K562 (cell line): ENCODE measurements around the gene ATXN2L. TPM values are rescaled to one million over a fixed set of nuclear protein-coding genes. Genes with fewer than 3 reads are reported as not detected.

ENCODE experiments used
- BRD9 ChIP-seq: fragments of 450-650 bp; IDR thresholded peaks from 2 replicates; pipeline ENCODE4 v1.6.1; 2018; ENCODE audit warnings: low read depth; ENCODE audit not compliant: partially characterized antibody
- FOSL1 ChIP-seq: fragments of 200-800 bp; sonication (Bioruptor generic); conservative IDR thresholded peaks from 2 replicates; pipeline ENCODE4 v1.6.1; 2016; ENCODE audit warnings: missing genetic modification characterization, missing compliant biosample characterization
- KLF6 ChIP-seq: fragments of 250-450 bp; sonication (Bioruptor Pico); IDR thresholded peaks from 2 replicates; pipeline ENCODE4 v1.4.0; 2020; ENCODE audit warnings: mild to moderate bottlenecking, moderate library complexity, borderline replicate concordance
- MAFF ChIP-seq: IDR thresholded peaks from 2 replicates; pipeline ENCODE4 v1.6.1; 2012; ENCODE audit warnings: low read length, improper control_type of control experiment
- MCM5 ChIP-seq: fragments of 450-650 bp; IDR thresholded peaks from 2 replicates; pipeline ENCODE4 v1.6.1; 2016; ENCODE audit warnings: low read depth
- PCBP2 ChIP-seq: fragments of 200-400 bp; formaldehyde crosslinking; IDR thresholded peaks from 2 replicates; pipeline ENCODE4 v1.6.1; 2018; ENCODE audit warnings: low read length, low read depth, mild to moderate bottlenecking, moderate library complexity; ENCODE audit not compliant: poor library complexity, severe bottlenecking
- RFX7 ChIP-seq: fragments of 250-450 bp; sonication (Bioruptor Pico); IDR thresholded peaks from 2 replicates; pipeline ENCODE4 v1.5.1; 2021; ENCODE audit warnings: mild to moderate bottlenecking
- RNF2 ChIP-seq: sonication (generic); IDR thresholded peaks from 2 replicates; pipeline ENCODE4 v1.6.1; 2016
- SRSF7 ChIP-seq: fragments of 200-400 bp; formaldehyde crosslinking; optimal IDR thresholded peaks from 2 replicates; pipeline ENCODE3; 2017; ENCODE audit warnings: mild to moderate bottlenecking, low read depth, low read length
- THRA ChIP-seq: fragments of 450-650 bp; IDR thresholded peaks from 2 replicates; pipeline ENCODE4 v1.6.1; 2017; ENCODE audit warnings: mild to moderate bottlenecking, moderate library complexity
- TRIM25 ChIP-seq: fragments of 450-650 bp; IDR thresholded peaks from 2 replicates; pipeline ENCODE4 v1.7.0; 2016; ENCODE audit warnings: borderline replicate concordance
- ZBTB1 ChIP-seq: sonication (generic); formaldehyde crosslinking; IDR thresholded peaks from 2 replicates; pipeline ENCODE4 v1.8.1; 2023; ENCODE audit warnings: missing genetic modification reagents, low read depth, mild to moderate bottlenecking, borderline replicate concordance
- ZBTB34 ChIP-seq: fragments of 250-450 bp; sonication (Bioruptor Pico); IDR thresholded peaks from 2 replicates; pipeline ENCODE4 v1.8.0; 2021; ENCODE audit warnings: mild to moderate bottlenecking, moderate library complexity
- ZBTB9 ChIP-seq: fragments of 450-650 bp; formaldehyde crosslinking; IDR thresholded peaks from 2 replicates; pipeline ENCODE4 v1.4.0; 2020; ENCODE audit warnings: mild to moderate bottlenecking, moderate library complexity
- ZFP91 ChIP-seq: sonication (generic); formaldehyde crosslinking; IDR thresholded peaks from 2 replicates; pipeline ENCODE4 v1.8.0; 2022; ENCODE audit warnings: mild to moderate bottlenecking, missing genetic modification reagents
- ZNF217 ChIP-seq: sonication (generic); formaldehyde crosslinking; IDR thresholded peaks from 2 replicates; pipeline ENCODE4 v1.8.0; 2022; ENCODE audit warnings: mild to moderate bottlenecking, missing genetic modification reagents
- ZNF717 ChIP-seq: fragments of 250-450 bp; sonication (Bioruptor Pico); IDR thresholded peaks from 2 replicates; pipeline ENCODE4 v1.5.0; 2021
- ZNF740 ChIP-seq, 3 experiments: fragments of 200-800 bp in 1 of 3; sonication (Bioruptor generic) in 1 of 3; sonication (generic) in 1 of 3; formaldehyde crosslinking in 1 of 3; IDR thresholded peaks; 2 replicates each; pipeline versions ENCODE4 v1.6.1 to v1.8.0; 2016 to 2022; ENCODE audit warnings: mild to moderate bottlenecking in 2 of 3, missing compliant biosample characterization in 2 of 3, missing genetic modification characterization in 2 of 3, missing genetic modification reagents in 1 of 3
- polyA plus RNA-seq, 8 experiments: library from polyadenylated mRNA; depleted of rRNA in 4 of 8; stranded (reverse) in 5 of 8; unstranded in 3 of 8; fragments of >200 nt; fragmentation: Nextera tagmentation in 2 of 8; fragmentation: Illumina TruSeq in 1 of 8; extraction: Ambion mirVana in 2 of 8; extraction: Trizol in 1 of 8; gene quantifications; 2 replicates each; pipeline versions ENCODE4 v1.2.1 to v1.2.3, GENCODE V29; 2011 to 2014; ENCODE audit warnings: inconsistent platforms in 1 of 8, missing spikeins in 1 of 8
- total RNA-seq, 7 experiments: library from RNA; depleted of rRNA in 6 of 7; stranded (reverse); fragments of >200 nt in 6 of 7; fragmentation: Illumina TruSeq in 2 of 7; extraction: Trizol in 2 of 7; gene quantifications; 2 replicates each; pipeline versions ENCODE4 v1.2.1 to v1.2.3, GENCODE V29; 2011 to 2021; ENCODE audit warnings: low replicate concordance in 1 of 7

The ATXN2L gene
- total and polyA plus RNA-seq, 9 of the 15 experiments (the other 6 are each of a cell fraction or from before 2014, with no cell fraction given) = 3.8 to 280 (median 37.2) TPM

GRCh38 chr16:28846080-28846932 lies 23.5 kb downstream of the ATXN2L start, which contains the start of gene TUFM (continued):
- TF ChIP-seq THRA = no peak
- no peak for TF ChIP-seq TRIM25
- TF ChIP-seq MCM5 = no peak
- TF ChIP-seq ZNF217 = no peak
- no peak for TF ChIP-seq ZBTB9
- no peak for TF ChIP-seq BRD9
- TF ChIP-seq RFX7 (CRISPR knock-in tag) = no peak
- TF ChIP-seq ZBTB34 (CRISPR knock-in tag) = no peak
- no peak for TF ChIP-seq ZNF740 (CRISPR knock-in tag; IDR thresholded peaks at IDR 0.05)
- no peak for TF ChIP-seq ZNF740 (tag; IDR thresholded peaks at IDR 0.05)
- TF ChIP-seq PCBP2 = no peak
- TF ChIP-seq ZFP91 (CRISPR knock-in tag) = no peak
- peak; percentile 36; the same call in 1 of the 2 replicates for TF ChIP-seq ZBTB1 (CRISPR knock-in tag)
- TF ChIP-seq FOSL1 (tag) = peak; percentile 51
- TF ChIP-seq ZNF717 (CRISPR knock-in tag) = no peak
- TF ChIP-seq MAFF = no peak
- peak; percentile 73; the same call in 1 of the 2 replicates for TF ChIP-seq RNF2
- no peak for TF ChIP-seq KLF6 (CRISPR knock-in tag)
- no peak for TF ChIP-seq SRSF7
